Measurements from ENCODE around the gene LYPD3.
"Not testable (repeated sequence)": the region's sequence is repeated elsewhere in the genome, so short reads cannot be mapped to it uniquely, and the experiment has no call there.

DNA sequence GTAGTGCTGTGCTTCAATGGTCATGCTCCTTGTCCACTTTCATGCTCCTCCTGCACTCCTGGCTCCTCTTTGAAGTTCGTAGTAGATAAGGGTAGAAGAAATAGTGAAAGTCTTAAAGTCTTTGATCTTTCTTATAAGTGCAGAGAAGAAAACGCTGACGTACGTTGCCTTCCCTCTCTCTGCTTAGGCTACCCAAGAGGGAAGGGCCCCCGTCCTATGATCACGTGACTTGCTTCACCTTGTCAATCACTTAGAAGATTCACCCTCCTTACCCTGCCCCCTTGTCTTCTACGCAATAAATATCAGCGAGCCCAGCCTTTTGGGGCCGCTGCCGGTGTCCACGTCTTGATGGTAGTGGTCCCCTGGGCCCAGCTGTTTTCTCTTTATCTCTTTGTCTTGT lies 28.1 kb downstream of the LYPD3 start:
- TF ChIP-seq, protein P1, sequence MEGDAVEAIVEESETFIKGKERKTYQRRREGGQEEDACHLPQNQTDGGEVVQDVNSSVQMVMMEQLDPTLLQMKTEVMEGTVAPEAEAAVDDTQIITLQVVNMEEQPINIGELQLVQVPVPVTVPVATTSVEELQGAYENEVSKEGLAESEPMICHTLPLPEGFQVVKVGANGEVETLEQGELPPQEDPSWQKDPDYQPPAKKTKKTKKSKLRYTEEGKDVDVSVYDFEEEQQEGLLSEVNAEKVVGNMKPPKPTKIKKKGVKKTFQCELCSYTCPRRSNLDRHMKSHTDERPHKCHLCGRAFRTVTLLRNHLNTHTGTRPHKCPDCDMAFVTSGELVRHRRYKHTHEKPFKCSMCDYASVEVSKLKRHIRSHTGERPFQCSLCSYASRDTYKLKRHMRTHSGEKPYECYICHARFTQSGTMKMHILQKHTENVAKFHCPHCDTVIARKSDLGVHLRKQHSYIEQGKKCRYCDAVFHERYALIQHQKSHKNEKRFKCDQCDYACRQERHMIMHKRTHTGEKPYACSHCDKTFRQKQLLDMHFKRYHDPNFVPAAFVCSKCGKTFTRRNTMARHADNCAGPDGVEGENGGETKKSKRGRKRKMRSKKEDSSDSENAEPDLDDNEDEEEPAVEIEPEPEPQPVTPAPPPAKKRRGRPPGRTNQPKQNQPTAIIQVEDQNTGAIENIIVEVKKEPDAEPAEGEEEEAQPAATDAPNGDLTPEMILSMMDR (conservative IDR thresholded peaks at IDR 0.05): not testable (repeated sequence)
- not testable (repeated sequence) for TF ChIP-seq ZFX (IDR thresholded peaks at IDR 0.05)

All from C4-2B (cell line).